T-helper 2 cell treated with Interferon-gamma antibody and Interleukin-4, amounts not matched to agents 100 ng/mL and 5 ng/mL, for 36 hours (primary cell): ENCODE results near the gene CDKL1. TPM values are rescaled to one million over a fixed set of nuclear protein-coding genes. Genes with fewer than 3 reads are reported as not detected.
"Not testable (repeated sequence)": the region's sequence is repeated elsewhere in the genome, so short reads cannot be mapped to it uniquely, and the experiment has no call there.

ENCODE experiments used
- intact Hi-C: fragments of 100-400 bp; cut with micrococcal nuclease; formaldehyde crosslinking; loops from one replicate; pipeline ENCODE4 v1.15.1; 2023
- total RNA-seq: library from RNA; stranded (reverse); gene quantifications from 2 replicates; pipeline ENCODE4 v1.2.3, GENCODE V29; 2022

Gene CDKL1
- total RNA-seq, 1 donor from 2014 or later: 13.6 TPM

- intact Hi-C loops: no loop called here
Observed at GRCh38 chr14:50388256-50388931, 8.3 kb downstream of the CDKL1 start.

- intact Hi-C loops: no loop called here
Observed at GRCh38 chr14:50387548-50387947, 9.1 kb downstream of the CDKL1 start.

GRCh38 chr14:50383618-50384225 lies 13.0 kb downstream of the CDKL1 start:
- intact Hi-C loops: no loop called here

- intact Hi-C loops: no loop called here
Observed at GRCh38 chr14:50381823-50382287, 14.8 kb downstream of the CDKL1 start.

- intact Hi-C loops: no loop called here
Observed at GRCh38 chr14:50381008-50381407, 15.7 kb downstream of the CDKL1 start.

GRCh38 chr14:50380455-50380854 lies 16.2 kb downstream of the CDKL1 start:
- intact Hi-C loops: no loop called here

- intact Hi-C loops: no loop called here
Observed at GRCh38 chr14:50379563-50379962, 17.1 kb downstream of the CDKL1 start.

GRCh38 chr14:50377550-50378085 lies 19.1 kb downstream of the CDKL1 start:
- intact Hi-C loops: no loop called here

GRCh38 chr14:50375760-50376159 lies 20.9 kb downstream of the CDKL1 start:
- intact Hi-C loops: no loop called here

- intact Hi-C loops: no loop called here
Observed at GRCh38 chr14:50373959-50374358, 22.7 kb downstream of the CDKL1 start.

- intact Hi-C loops: no loop called here
Observed at GRCh38 chr14:50371546-50371945, 25.1 kb downstream of the CDKL1 start.

GRCh38 chr14:50366589-50366988 lies 30.1 kb downstream of the CDKL1 start:
- intact Hi-C loops: no loop called here

GRCh38 chr14:50366115-50366514 lies 30.6 kb downstream of the CDKL1 start:
- intact Hi-C loops: no loop called here

- intact Hi-C loops: not testable (repeated sequence)
Observed at GRCh38 chr14:50365572-50365971, 31.1 kb downstream of the CDKL1 start.

GRCh38 chr14:50364792-50365191 lies 31.9 kb downstream of the CDKL1 start:
- intact Hi-C loops: loop anchor here (5.0 kb wide), 1 partner anchor 168 kb away; the partner anchor contains the start of gene MAP4K5

GRCh38 chr14:50363714-50364111 lies 33.0 kb downstream of the CDKL1 start:
- intact Hi-C loops: loop anchor here (1.0 to 5.0 kb wide), 5 partner anchors 33 to 169 kb away; partner anchors contain the start of genes CDKL1, DMAC2L, L2HGDH and MAP4K5

GRCh38 chr14:50362764-50363713 lies 33.6 kb downstream of the CDKL1 start:
- intact Hi-C loops: loop anchor here (1.0 to 5.0 kb wide), 5 partner anchors 34 to 169 kb away; partner anchors contain the start of genes CDKL1, DMAC2L, L2HGDH and MAP4K5

- intact Hi-C loops: loop anchor here (2.0 to 5.0 kb wide), 2 partner anchors 35 to 171 kb away; partner anchors contain the start of genes CDKL1 and MAP4K5
Observed at GRCh38 chr14:50361473-50362403, 34.9 kb downstream of the CDKL1 start.

- intact Hi-C loops: loop anchor here (5.0 kb wide), 1 partner anchor 171 kb away; the partner anchor contains the start of gene MAP4K5
Observed at GRCh38 chr14:50360851-50361250, 35.8 kb downstream of the CDKL1 start.

GRCh38 chr14:50360093-50360492 lies 36.6 kb downstream of the CDKL1 start:
- intact Hi-C loops: loop anchor here (5.0 kb wide), 1 partner anchor 172 kb away; the partner anchor contains the start of gene MAP4K5
